IMR-90 (cell line): Measurements from ENCODE around the gene DYRK1B. TPM values are rescaled to one million over a fixed set of nuclear protein-coding genes. Genes with fewer than 3 reads are reported as not detected.
"Not testable (repeated sequence)": the region's sequence is repeated elsewhere in the genome, so short reads cannot be mapped to it uniquely, and the experiment has no call there.

ENCODE experiments used
- ATAC-seq: fragments of 200-7000 bp; cut with Tn5 transposase; 2 replicates; pipeline ENCODE4 v1.9.1; 2020; ENCODE audit warnings: low read depth, mild to moderate bottlenecking, moderate library complexity
- BruUV-seq: library from RNA; stranded (reverse); fragments of 400-500 nt; replicated peaks from 2 replicates; lab custom pipeline; 2021; lab: Mats Ljungman, UMichigan
- CTCF ChIA-PET: fragments of 300-600 bp; formaldehyde crosslinking; extraction: SDS; loops from one replicate; lab custom pipeline; 2021; ENCODE audit warnings: antibody characterized with exemption; lab: Yijun Ruan, JAX
- POLR2A ChIA-PET: fragments of 300-600 bp; sonication (Branson Sonifier 250); formaldehyde crosslinking; loops from one replicate; lab custom pipeline; 2022; ENCODE audit warnings: antibody characterized with exemption; ENCODE audit not compliant: unreplicated experiment; lab: Charles Lee
- DNase-seq: peaks from one replicate; pipeline ENCODE4 v3.0.0; 2013
- H2AFZ ChIP-seq: replicated peaks from 2 replicates; pipeline ENCODE3; 2013; ENCODE audit warnings: low read length, mild to moderate bottlenecking; ENCODE audit not compliant: poor library complexity
- H2AK5ac ChIP-seq: 2 replicates; pipeline ENCODE4 v1.6.1; 2013; ENCODE audit warnings: low read depth, low read length, inconsistent platforms
- H2AK9ac ChIP-seq: replicated peaks from 2 replicates; pipeline ENCODE3; 2013; ENCODE audit warnings: mild to moderate bottlenecking, low read depth, low read length, moderate library complexity; ENCODE audit not compliant: poor library complexity
- H2BK120ac ChIP-seq: 2 replicates; pipeline ENCODE4 v1.6.1; 2013; ENCODE audit warnings: low read depth, low read length, inconsistent platforms
- H2BK15ac ChIP-seq: 3 replicates; pipeline ENCODE4 v1.6.1; 2013; ENCODE audit warnings: low read depth, low read length, inconsistent platforms
- H2BK20ac ChIP-seq: 2 replicates; pipeline ENCODE4 v1.6.1; 2013; ENCODE audit warnings: low read depth, mild to moderate bottlenecking, inconsistent platforms, low read length, moderate library complexity
- H2BK5ac ChIP-seq: 2 replicates; pipeline ENCODE4 v1.6.1; 2013; ENCODE audit warnings: mild to moderate bottlenecking, low read depth, low read length, inconsistent platforms; ENCODE audit not compliant: poor library complexity, severe bottlenecking
- H3K14ac ChIP-seq: replicated peaks from 2 replicates; pipeline ENCODE4 v1.6.1; 2013; ENCODE audit warnings: low read depth, low read length, inconsistent platforms
- H3K18ac ChIP-seq: 2 replicates; pipeline ENCODE4 v1.6.1; 2013; ENCODE audit warnings: low read depth, low read length, control low read depth
- H3K23ac ChIP-seq: 2 replicates; pipeline ENCODE4 v1.6.1; 2013; ENCODE audit warnings: low read depth, low read length, inconsistent platforms
- H3K27ac ChIP-seq: 2 replicates; pipeline ENCODE4 v1.5.1; 2013; ENCODE audit warnings: mild to moderate bottlenecking, control low read depth, low read length; ENCODE audit not compliant: insufficient read depth
- H3K27me3 ChIP-seq: 2 replicates; pipeline ENCODE4 v1.6.1; 2013; ENCODE audit warnings: low read length; ENCODE audit not compliant: control insufficient read depth, insufficient read depth
- H3K36me3 ChIP-seq: 2 replicates; pipeline ENCODE4 v1.6.1; 2013; ENCODE audit warnings: low read length, mixed read lengths; ENCODE audit not compliant: control insufficient read depth, insufficient read depth
- H3K4ac ChIP-seq: 2 replicates; pipeline ENCODE4 v1.6.1; 2013; ENCODE audit warnings: low read depth, low read length, inconsistent platforms
- H3K4me1 ChIP-seq: 2 replicates; pipeline ENCODE4 v1.6.1; 2013; ENCODE audit warnings: low read length, mixed read lengths; ENCODE audit not compliant: control insufficient read depth, insufficient read depth
- H3K4me2 ChIP-seq: 2 replicates; pipeline ENCODE4 v1.6.1; 2013; ENCODE audit warnings: low read depth, mild to moderate bottlenecking, control low read depth, low read length, moderate library complexity
- H3K4me3 ChIP-seq: 2 replicates; pipeline ENCODE4 v1.5.1; 2013; ENCODE audit warnings: low read depth, mild to moderate bottlenecking, control low read depth, low read length, moderate library complexity; ENCODE audit not compliant: insufficient read depth
- H3K56ac ChIP-seq: 2 replicates; pipeline ENCODE4 v1.6.1; 2013; ENCODE audit warnings: low read length, inconsistent platforms; ENCODE audit not compliant: insufficient read depth; ENCODE audit errors: extremely low read depth
- H3K79me1 ChIP-seq, 2 experiments: 2 replicates each; pipeline ENCODE4 v1.6.1; 2013; ENCODE audit warnings: low read length in 2 of 2, inconsistent platforms in 1 of 2, low read depth in 1 of 2
- H3K9ac ChIP-seq: 2 replicates; pipeline ENCODE4 v1.6.1; 2013; ENCODE audit warnings: low read depth, low read length, control low read depth
- H3K9me1 ChIP-seq: 2 replicates; pipeline ENCODE4 v1.6.1; 2013; ENCODE audit warnings: low read length, inconsistent platforms; ENCODE audit not compliant: insufficient read depth
- H3K9me3 ChIP-seq: 2 replicates; pipeline ENCODE4 v1.6.1; 2013; ENCODE audit warnings: low read length; ENCODE audit not compliant: control insufficient read depth, insufficient read depth
- H4K20me1 ChIP-seq: 2 replicates; pipeline ENCODE4 v1.6.1; 2013; ENCODE audit warnings: low read length, inconsistent platforms; ENCODE audit not compliant: insufficient read depth
- H4K5ac ChIP-seq: 2 replicates; pipeline ENCODE4 v1.6.1; 2013; ENCODE audit warnings: mild to moderate bottlenecking, low read depth, low read length, control low read depth
- H4K8ac ChIP-seq, 2 experiments: 2 replicates each; pipeline ENCODE4 v1.6.1; 2013; ENCODE audit warnings: low read depth in 2 of 2, low read length in 2 of 2, control low read depth in 1 of 2, inconsistent platforms in 1 of 2
- H4K91ac ChIP-seq: 2 replicates; pipeline ENCODE4 v1.6.1; 2013; ENCODE audit warnings: low read depth, low read length, inconsistent platforms; ENCODE audit not compliant: insufficient read depth
- WGBS, 2 experiments: methylation state at CpG; one replicate each; pipeline versions ENCODE4 v1.1.5 to v1.1.7; 2013; ENCODE audit warnings: missing lambda C conversion rate in 2 of 2; ENCODE audit not compliant: insufficient read length in 1 of 2; ENCODE audit errors: extremely low coverage in 2 of 2; 5-methylcytosine and 5-hydroxymethylcytosine counted together
- dilution Hi-C: fragments of 300-500 bp; cut with HindIII; formaldehyde crosslinking; loops from one replicate; pipeline ENCODE4 v1.14.3; 2018; ENCODE audit warnings: low sequenced_read_pairs; ENCODE audit not compliant: unreplicated experiment
- in situ Hi-C: fragments of 300-500 bp; cut with MboI; formaldehyde crosslinking; loops from 3 replicates; pipeline ENCODE4 v1.14.3; 2019; ENCODE audit warnings: low sequenced_read_pairs, inconsistent platforms, mixed read lengths
- intact Hi-C: fragments of 100-400 bp; cut with micrococcal nuclease; formaldehyde crosslinking; loops from 2 replicates; pipeline ENCODE4 v1.10.0; 2022
- polyA plus RNA-seq, 3 experiments: library from polyadenylated mRNA; depleted of rRNA; stranded (reverse); fragments of >200 nt; gene quantifications; 2 replicates each; pipeline ENCODE4 v1.2.3, GENCODE V29; 2012; ENCODE audit warnings: low replicate concordance in 1 of 3
- total RNA-seq: library from RNA; depleted of rRNA; stranded (reverse); fragments of >200 nt; gene quantifications from 2 replicates; pipeline ENCODE4 v1.2.3, GENCODE V29; 2012

DYRK1B gene
- total and polyA plus RNA-seq, 2 of the 4 experiments (the other 2 are of a cell fraction): 2.7 to 11.4 TPM

DNA sequence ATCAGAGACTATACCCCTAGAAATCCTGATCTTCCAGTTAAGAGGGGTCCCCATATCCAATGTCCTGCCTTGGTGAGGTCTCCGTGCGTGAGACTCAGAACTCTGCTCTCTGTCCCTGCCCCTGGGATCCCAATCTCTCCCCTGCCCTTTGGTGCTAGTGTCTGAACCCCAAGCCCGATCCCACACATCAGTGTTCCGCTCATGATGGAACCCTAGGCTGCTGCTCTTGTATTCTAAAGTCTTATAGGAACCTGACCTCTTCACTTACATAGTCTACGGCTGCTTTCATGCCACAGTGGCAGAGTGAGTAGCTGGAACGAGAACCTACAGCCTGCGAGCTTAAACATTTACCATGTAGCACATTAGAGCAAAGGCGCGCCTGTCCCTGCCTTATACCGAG lies 48.7 kb upstream of the DYRK1B start:
- WGBS, 2 experiments: 100% methylated on average over 1 of the region's 10 CpGs; no CpG with 5 or more reads in 1 of the 2 experiments
- H3K27me3 ChIP-seq, H3K9ac ChIP-seq, dilution Hi-C loops, H2BK20ac ChIP-seq, in situ Hi-C loops, H4K91ac ChIP-seq, H3K4me1 ChIP-seq, H2BK5ac ChIP-seq, H3K9me1 ChIP-seq, H3K36me3 ChIP-seq, H2AK5ac ChIP-seq, H2BK15ac ChIP-seq, H3K56ac ChIP-seq, H3K4me3 ChIP-seq, H3K4me2 ChIP-seq, ATAC-seq, H2AK9ac ChIP-seq, intact Hi-C loops, H4K5ac ChIP-seq, H2AFZ ChIP-seq, H3K79me1 ChIP-seq, POLR2A ChIA-PET, H3K14ac ChIP-seq, H3K9me3 ChIP-seq, BruUV-seq, H3K4ac ChIP-seq, H4K8ac ChIP-seq, H3K23ac ChIP-seq, CTCF ChIA-PET, H2BK120ac ChIP-seq, H3K27ac ChIP-seq, H3K18ac ChIP-seq, DNase-seq, H4K20me1 ChIP-seq: not testable (repeated sequence)
